Non-pigmented ciliary epithelial cell (primary cell): Measurements from ENCODE around the gene PI16.
"Not testable (repeated sequence)": the region's sequence is repeated elsewhere in the genome, so short reads cannot be mapped to it uniquely, and the experiment has no call there.

ENCODE experiments used
- DNase-seq: peaks from one replicate; pipeline ENCODE4 v3.0.0-alpha.2; 2010; ENCODE audit warnings: low read depth

The PI16 gene

DNA sequence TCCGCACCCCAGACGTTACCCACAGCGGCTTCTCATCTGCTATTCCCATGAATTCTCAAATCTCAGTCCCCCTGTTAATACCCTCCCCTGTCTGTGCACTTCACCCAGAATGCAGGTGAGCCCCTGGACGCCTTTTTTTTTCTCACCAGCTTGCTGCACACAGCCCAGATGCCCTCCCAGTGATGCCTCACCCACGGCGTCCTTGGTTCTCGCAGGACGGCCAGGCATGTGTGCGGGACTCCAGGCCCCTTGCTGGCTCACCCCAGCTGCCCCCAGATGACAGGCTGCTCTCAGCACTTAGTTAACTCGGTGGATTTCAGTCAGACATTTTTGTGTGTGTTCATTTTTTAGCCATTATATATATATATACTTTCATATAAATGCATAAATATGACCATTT is 25.4 kb upstream of the PI16 start:
- no peak for DNase-seq

DNA sequence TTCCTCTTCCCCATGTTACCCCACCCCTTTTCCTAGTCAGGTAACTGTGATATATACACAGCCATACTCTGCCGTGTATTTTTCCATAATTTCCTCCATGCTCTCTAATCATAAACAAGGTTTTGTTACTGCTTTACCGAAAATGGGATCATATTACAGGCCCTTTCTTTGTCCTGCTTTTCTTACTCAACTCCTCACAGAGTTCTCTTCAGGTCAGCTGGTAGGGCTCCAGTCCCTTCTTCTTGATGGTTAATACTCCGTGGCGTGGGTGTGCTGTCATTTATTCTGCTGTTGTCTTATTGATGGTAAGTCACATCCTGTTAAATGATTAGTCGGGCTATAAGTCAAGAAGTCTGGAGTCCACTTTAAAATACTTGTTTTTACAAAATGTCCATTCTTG is 24.9 kb upstream of the PI16 start:
- DNase-seq, result no peak

DNA sequence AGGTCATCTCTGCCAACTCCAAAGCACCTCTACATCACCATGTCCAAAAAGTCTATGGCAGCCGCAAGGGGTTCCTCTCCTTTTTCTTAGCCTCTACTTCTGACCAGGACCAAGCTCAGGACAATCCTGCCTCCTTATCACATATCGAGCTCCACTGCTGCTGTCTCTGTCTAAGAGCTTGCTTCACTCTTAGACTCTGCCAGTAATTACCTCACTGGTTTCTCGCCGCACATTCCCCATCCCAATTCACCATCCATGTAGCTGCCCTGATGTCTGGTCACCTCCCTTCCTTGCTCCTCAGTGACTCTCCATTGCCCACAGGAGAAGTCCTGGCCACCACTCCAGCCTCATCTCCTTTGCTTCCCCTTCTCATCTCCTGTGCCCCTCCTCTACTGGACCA is 24.1 kb upstream of the PI16 start:
- no peak for DNase-seq

DNA sequence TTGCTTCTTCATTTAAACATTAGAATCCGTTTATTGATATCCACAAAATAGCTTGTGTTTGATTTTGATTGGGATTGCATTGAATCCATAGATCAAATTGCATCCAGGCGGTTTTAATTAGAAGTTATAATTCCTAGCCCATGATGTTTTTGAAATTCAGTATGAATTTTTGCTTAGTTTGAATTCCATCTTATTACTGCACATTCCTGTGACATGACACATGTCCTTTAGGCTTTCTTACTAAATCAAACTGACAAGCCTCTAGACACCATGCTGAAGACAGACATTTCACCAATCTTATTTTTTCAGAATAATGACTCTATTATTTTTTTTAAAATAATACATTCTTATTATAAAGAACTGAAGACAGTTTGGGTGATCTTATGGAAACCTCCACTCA is 21.4 kb upstream of the PI16 start:
- peak; percentile 30 for DNase-seq

DNA sequence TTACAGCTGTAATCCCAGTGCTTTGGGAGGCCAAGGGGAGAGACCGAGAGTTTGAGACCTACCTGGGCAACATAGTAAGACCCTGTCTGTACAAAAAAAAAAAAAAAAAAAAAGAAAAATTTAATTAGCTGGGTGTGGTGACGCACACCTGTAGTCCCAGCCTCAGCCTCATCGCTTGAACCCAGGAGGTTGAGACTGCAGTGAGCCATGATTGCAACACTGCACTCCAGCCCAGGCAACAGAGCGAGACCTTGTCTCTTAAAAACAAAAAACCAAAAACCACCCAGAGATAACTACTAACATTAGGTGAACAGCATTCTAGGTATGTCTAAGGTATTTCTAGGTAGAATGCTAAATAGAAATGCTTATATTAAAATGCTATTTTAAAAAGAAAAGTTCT is 21.0 kb upstream of the PI16 start:
- no peak for DNase-seq

DNA sequence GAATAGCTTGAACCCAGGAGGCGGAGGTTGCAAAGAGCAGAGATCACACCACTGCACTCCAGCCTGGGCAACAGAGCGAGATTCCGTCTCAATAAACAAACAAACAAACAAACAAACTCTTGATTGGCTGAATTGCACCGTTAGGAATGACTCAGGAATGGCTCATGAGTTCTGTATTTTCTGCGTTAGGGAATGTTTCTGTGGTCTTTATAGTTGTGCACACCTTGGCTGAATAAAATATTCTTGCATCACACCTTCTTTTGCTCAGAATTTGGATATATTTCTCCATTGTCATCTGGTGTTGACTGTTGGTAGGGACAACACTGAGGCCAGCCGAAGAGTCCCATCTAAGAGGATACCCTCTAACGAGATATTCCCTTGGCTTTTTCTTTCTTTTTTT is 19.6 kb upstream of the PI16 start:
- no peak for DNase-seq

DNA sequence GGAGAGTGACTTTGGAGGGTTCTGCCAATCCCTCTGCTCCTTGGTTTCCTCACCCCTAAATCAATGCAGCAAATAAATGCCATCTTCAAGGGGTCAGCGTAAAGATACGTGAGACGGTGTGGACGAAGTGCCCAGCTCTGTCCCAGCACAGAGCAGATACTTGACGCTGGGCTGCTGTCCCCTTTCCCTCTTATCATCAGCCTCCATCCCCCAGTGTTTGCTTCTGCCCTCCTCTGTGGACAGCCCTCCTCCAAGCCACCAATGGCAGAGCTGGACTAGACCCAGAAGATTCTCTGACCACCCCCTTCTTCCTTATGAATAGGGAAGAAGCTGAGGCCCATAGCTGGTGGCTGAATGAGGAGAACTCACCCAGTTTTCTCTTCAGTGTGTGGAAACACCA is 17.7 kb upstream of the PI16 start:
- DNase-seq, result no peak

DNA sequence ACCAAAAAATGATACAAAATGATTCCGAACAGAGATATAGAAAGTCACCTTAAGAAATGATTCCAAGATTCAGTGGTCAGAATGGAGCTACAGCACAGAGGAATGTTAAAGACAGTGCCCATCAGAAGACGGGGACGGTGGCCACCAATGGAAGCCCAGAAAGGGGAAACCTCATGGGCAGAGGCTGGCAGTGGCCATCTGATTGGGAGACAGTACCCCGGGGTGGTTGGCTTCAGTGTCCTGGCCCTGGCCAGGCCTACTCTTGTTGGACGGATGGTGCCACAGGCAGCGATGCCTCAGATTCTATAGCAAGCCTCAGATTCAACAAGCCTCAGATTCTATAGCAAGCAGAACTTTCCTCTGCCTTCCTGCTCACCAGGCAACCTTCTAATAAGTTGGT is 16.6 kb upstream of the PI16 start:
- DNase-seq, result no peak

DNA sequence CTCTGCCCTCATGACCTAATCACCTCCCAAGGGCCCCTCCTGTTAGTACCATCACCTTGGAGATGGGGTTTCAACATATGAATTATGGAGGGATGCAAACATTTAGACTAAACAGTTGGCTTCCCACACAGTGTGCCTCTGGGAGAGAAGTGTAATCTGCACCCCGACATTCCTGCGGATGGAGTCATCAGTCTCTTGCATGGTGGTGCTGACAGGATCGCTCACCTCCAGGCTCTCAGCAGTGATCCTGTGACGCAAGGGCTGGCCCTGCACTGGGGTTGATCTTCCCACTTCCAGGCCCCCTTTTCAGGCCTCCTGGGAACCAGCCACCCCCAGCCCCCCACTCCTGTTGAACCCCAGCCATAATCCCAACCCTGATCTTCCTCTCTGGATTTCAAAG is 16.0 kb upstream of the PI16 start:
- DNase-seq, result peak; percentile 87

DNA sequence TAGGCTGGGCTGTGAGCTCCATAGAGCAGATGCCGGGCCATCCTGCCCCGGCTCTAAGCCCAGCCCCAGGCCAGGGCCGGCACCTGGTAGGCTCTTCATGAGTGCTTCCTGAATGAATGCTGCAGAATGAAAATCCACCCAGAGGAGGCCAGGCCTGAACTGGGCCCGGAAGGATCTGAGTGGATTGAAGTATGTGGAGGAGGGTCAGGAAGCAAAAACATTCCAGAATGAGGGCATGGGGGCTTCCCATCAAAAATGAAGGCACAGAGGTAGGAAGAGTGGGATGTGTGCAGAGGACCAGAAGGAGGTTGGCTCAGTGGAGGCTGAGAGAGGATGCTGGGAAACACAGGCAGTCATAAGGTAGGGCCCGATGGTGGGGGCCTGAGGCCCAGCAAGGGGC is 15.5 kb upstream of the PI16 start:
- DNase-seq, result not testable (repeated sequence)

DNA sequence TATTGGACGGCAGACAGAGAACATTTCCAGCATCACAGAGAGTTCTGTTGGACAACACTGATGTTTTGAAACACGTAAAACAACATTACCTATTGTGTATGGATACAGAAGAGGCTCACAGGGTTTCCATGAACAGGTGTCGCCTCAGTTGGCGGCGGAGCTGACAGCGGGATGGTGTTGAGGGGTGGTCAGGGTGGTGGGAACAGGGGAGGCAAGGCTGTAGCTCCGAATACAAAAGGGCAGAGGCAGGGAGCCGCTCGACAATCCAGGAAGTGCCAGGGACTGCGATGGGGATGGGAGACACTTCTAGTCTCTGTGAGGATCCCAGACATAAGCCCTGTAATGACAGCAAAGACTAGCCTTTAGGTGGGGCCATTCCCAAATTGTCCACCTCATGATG is 14.5 kb upstream of the PI16 start:
- DNase-seq, result no peak

DNA sequence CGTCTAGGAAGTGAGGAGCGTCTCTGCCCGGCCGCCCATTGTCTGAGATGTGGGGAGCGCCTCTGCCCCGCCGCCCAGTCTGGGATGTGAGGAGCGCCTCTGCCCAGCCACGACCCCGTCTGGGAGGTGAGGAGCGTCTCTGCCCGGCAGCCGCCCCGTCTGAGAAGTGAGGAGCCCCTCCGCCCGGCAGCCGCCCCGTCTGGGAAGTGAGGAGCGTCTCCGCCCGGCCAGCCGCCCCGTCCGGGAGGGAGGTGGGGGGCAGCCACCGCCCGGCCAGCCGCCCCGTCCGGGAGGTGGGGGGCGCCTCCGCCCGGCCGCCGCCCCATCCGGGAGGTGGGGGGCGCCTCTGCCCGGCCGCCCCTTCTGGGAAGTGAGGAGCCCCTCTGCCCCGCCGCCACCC is 13.0 kb upstream of the PI16 start:
- DNase-seq, result not testable (repeated sequence)

DNA sequence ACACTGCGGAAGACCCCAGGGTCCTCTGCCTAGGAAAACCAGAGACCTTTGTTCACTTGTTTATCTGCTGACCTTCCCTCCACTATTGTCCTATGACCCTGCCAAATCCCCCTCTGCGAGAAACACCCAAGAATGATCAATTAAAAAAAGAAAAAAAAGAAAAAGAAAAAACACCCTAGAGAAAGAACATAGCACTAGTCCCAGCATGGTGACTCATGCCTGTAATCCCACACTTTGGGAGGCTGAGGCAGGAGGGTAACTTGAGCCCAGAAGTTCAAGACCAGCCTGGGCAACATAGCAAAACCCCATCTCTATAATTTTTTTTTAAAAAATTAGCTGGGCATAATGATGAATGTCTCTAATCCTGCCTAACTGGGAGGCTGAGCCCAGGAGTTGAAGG is 12.2 kb upstream of the PI16 start:
- not testable (repeated sequence) for DNase-seq

DNA sequence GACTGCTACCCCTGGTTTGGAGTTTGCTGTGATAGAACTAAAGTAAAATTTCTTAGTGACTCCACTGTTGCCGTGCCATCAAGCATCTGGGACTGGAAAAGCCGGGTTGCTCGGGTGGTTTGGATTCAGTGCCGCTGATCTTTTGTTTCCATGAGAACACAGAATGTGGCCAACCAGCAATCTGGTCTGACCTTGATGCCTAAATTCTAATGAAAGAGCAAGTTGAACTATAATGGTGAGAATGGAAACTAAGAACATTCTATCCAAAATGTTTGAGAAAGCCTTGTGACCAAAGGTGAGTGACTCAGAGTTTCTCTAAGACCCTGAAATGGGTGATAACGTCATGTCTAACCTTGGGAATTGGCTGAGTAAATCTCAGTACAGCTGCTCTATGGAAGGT is 9.9 kb upstream of the PI16 start:
- DNase-seq, result no peak

DNA sequence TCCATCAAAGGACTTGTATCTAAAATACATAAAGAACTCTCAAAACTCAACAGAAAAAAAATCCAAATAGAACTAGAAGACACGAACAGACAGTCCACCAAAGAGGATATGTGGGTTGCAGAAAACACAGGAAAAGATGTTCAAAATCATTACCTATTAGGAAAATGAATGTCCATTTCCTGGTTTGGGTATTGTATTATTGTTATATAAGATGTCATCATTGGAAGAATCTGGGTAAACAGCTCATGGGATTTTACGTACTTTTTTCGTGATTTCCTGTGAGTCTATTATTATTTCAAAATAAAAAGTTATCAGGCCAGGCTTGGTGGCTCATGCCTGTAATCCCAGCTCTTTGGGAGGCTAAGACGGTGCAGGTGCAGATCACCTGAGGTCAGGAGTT is 9.2 kb upstream of the PI16 start:
- DNase-seq, result no peak

DNA sequence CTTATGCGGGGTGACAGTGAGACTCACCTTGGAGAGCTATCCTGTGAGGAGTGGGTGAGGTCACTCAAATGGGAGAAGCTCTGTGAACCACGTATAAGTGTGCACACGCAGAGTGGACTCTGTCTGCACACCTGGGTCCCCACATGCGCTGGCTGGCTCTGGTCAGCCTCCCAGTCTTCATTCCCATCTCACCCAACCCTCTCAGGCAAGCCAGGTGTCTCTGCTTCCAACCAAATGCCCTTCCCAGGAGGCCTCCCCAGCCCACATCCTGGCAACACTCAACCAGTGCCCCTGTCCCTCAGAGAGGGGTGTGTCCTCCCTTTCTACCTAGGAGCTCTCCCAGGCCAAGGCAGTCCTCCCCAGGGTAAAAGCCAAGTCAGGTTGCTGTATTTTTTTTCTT is 8.0 kb upstream of the PI16 start:
- DNase-seq, result no peak

DNA sequence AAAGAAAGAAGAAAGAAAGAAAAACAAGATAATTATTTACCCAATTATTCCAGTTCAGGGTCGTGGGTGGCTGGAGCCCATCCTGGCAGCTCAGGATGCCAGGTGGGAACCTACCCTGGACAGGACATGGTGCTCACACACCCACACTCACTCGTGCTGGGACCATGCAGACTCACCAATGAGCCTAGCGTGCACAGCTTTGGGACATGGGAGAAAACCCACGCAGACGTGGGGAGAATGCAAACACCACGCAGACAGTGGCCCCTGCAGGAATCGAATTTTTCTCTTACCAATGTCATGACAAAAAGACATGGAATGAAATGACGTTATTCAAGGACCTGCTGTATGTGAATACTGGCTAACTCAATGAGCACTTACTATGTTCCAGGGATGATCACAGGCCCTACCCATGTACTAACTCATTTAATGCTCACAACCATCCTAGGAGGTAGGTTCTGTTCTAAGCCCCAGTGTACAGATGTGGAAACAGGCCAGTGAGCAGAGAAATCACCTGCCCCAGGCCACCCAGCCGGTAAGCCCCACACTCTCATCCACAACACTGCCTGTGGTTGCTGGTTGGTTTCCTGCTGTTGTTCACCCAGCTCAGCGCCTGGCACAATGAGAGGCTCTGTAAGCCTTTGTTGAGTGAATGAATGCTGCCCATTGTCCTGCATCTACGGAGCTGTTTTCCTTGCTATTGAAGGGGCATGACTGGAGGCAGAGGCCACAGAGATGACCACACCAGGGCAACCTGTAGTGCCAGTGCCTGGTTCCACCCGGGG is 6.8 kb upstream of the PI16 start:
- DNase-seq, result no peak

DNA sequence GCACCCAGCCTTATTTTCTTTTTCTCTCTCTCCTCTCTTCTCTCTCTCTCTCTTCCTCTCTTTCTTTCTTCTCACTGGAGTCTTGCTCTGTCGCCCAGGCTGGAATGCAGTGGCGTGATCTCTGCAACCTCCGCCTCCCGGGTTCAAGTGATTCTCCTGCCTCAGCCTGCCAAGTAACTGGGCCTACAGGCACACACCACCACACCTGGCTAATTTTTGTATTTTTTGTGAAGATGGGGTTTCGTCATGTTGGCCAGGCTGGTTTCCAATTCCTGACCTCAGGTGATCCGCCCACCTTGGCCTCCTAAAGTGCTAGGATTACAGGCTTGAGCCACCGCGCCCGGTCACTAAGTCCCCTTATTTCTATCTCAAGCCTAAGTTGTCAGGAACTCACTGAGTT is 5.5 kb upstream of the PI16 start:
- not testable (repeated sequence) for DNase-seq

DNA sequence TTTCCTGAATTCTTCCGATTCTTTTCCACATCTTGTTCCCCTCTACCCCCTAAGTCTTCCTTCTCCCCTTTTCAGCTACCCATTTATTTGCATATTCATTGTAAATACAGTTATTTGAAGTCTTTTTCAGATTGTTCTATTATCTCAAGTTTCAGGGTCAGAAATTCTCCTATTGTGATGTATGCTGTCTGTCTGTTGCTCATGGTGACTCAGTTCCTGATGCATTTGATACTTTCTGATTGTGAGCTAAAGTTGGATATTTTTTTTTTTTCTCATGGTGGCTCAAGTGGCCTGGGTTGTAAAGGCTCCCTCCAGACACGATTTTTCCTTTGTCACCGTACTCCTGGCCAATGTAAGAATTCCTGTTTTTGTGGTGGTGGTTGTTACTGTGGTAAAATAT is 4.9 kb upstream of the PI16 start:
- DNase-seq, result peak; percentile 49

DNA sequence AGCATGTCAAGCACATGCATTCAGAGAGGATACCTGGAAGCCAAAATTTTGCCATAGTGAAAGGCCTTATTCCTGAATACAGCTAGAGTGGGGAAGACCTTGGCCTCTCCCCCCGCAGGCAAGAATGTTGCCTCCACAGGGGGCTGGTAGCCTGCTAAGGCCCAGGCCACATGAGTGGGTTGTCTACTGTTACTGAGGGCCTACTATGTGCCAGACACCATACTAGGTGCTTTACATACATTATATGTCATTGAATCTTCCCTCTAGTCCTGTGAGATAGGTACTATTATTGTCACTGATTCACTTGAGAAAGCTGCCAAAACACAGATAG is 642 bp upstream of the PI16 start:
- DNase-seq, result no peak

DNA sequence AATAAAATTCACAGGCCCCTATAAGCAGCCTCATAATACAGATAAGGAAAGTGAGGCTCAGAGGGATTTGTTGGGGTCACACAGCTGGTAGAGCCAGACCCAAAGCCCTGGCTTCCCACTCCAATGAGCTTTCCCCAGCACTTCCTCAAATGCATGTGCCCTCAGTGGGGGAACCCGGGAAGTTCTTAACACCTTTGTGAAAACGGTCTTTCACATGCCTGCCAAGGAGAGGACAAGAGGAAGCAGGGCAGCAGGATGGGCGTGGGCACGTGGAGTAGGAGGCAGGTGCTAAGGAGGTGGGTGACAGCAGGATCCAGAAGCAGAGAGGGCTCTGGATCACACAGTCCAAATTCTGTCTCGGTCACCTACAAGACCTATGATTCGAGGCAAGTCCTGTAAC is 598 bp downstream of the PI16 start:
- DNase-seq, result no peak

DNA sequence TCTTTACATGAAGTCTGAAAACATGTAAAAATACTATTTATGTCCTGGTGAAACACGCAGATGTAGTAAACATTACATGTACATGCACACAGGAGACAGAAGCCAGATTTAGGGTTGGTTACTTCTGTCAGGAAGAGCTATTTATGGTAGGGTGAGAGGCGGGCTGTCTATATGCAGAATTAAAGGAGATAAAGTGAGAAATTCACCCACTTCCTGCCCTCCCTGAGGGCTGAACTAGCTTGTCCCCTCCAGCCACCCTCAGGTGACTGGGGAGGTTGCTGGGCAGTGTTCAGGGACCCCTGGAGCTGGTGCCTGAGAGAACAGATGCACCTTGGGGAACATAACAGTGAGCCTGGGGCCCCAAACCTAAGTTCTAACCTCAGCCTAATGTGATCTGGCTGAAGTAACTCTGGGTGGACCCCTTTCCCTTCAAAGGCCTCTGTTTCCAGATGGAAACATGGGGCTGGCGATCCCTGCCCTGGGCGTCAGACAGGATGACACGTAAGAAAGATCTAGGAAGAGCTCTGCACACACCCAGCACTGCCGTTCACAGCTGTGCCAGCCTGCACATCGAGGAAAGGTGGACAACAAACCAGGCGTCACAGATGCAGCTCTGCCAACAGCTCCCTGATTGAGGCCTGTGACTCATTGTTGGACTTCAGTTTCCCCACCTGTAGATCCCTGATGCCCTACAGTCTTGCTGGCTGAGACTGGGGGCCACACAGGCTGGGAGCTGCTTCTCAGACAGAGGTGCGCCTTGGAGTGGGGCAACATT is 1.3 kb downstream of the PI16 start:
- DNase-seq, result no peak

DNA sequence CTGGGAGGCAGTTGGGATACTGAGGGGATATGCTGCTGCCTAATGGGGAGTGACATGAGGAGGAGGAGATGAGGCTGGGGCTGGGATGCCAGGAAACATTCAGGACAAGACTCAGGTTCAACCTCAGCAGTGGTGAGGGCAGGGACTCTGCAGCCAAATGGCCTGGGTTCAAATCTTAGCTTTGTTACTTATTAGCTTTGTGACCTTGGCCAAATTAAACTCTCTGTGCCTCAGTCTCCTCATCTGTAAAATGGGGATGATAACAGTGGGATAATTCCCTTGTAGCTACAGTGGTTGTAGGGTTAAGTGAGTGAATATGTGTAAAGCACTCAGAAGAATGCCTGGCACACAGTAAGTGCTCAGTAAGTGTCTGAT is 1.9 kb downstream of the PI16 start:
- no peak for DNase-seq

DNA sequence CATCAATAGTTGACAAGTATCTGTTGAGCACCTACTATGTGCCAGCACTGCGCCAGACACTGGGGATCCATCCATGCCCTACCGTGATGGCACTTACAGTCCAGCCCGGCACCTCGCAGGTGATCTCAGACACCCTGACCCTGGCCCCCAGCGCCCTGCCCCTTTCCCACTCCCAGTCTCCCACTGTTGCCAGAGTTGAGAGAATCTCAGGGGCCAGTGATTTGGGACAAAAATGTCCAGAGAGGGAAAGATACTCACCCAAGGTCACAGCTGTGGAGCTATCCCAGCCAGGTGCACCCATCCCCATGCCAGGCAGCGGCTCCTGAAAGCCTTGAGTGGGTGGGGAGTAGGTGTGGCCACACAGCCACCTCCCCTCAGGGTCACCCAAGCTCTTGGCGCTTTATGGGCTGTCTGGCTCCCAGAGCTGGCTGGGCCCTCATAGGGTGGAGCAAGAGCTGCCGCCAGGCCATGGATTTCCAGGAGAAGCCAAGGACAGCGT is 3.3 kb downstream of the PI16 start:
- no peak for DNase-seq
